Stimulated activated CD8-positive, alpha-beta memory T cell treated with anti-CD3 and anti-CD28 coated beads, Interleukin-4, amount 100 ng/mL, for 4 hours (primary cell): Measurements from ENCODE around the gene USP36.

Experiments used
- DNase-seq, 2 donors: peaks; one replicate each; pipeline ENCODE4 v3.0.0-alpha.2; 2020; ENCODE audit warnings: low read depth in 2 of 2, low spot score in 1 of 2

USP36 gene

DNA sequence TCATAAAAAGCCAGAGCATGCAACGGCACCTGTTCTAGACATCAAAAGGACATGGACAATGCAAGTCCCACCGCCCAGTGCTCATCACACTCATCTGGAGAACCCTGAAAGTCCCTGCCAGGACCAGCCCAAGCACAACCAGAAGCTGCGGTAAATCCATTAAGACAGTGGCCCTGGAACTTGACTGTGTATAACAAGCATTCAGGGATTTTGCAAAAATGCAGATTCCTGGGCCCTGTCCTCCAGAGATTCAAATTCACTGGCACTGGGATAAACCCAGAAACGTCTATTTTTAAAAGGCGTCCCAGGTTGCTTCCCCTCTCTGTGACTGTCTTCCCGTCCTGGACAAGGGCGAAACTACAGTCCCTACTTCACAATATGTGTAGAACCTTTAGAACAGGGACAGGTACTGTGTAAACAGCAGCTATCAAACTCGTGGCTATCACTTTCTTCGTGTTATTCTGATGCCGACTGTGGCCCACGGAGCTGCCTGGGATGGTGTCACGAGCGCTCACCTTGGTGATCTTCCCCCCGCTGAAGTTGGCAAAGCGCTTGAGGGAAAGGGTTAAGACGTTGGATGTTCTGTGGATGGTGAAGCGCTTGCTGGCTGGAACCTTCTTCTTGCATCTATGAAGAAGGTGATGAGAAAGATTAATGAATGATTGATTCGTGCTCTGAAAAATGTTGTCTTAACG is 22.3 kb downstream of the USP36 start:
- no peak for DNase-seq

DNA sequence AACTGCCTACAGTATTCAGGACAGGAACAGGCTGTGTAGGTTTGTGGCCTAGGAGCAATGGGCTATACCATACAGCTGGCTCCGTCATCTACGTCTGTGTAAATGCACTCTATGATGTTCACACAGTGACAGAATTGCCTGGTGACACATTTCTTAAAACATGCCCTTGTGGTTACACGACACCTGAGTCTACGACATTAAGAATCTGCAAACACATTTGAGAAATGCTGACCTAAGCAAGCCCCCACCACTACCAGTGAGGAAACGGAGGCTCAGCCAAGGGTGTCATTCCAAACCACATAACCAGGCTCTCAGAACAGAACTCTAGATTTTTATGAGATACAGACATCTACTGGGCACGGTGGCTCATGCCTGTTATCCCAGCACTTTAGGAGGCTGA is 23.5 kb downstream of the USP36 start:
- DNase-seq: peak in 1 of 2 donors; percentile 43

DNA sequence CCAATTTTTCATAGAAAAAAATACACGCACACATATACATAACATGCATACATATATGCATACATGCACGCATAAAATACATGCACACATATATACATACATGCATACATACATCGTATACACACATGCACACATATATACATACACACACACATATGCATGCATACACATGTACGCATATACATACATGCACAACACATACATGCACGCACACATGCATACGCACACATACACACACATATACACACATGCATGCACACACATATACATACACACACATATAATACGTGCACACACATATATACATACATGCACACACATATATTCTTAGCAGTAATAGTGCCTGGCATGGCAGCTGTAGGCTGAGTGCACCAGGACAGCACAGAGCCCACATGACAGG is 24.9 kb downstream of the USP36 start:
- no peak for DNase-seq

DNA sequence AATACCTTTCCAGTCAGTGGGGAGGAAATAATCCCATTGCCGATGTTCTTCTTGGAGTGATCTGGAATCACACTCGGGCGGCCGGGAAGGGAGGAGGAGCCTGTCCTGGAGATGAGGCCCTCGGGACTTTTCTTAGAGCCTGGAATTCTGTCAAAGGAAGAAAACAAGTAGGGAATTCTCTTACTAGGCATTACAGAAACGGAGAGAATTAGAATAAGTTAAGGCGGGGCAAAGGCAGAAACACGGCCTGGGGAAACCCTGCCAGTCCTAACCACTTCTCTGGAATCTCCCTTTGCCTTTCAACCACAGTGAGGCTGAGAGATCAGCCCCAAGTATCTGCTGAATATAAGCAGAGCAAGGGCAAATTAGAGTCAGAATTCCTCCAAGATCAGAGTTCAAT is 27.8 kb downstream of the USP36 start:
- no peak for DNase-seq

DNA sequence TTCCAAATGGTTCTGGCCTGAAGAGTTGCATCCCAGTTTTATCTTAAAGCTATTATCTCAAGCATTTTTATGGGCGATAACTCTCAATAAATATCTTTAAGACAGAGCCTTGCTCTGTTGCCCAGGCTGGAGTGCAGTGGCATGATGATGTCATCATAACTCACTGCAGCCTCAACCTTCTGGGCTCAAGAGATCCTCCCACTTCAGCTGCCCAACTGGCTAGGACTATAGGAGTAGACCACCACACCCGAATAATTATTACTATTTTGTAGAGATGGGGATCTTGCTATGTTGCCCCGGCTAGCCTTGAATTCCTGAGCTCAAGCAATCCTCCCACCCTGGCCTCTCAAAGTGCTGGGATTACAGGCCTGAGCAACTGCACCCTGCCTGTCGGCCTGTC is 32.5 kb downstream of the USP36 start:
- DNase-seq: no peak

DNA sequence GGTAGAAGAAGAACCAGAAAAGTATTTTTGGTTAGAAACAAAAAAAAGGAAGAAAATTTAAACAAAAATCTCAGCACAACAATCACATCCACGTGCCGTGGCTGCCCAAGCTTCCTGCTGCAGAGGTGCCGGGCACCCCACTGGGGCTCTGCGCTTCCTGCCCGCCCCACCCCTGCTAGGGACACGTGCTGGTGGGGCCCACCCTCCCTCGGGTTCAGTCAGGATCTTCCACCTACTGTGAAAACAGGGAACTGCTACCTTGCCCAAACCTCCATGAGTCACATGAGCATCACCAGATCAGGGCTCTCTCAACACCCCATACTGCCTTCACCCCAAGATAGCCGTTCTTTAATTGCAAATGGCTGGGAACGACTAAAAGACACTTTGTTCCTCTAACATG is 34.2 kb downstream of the USP36 start:
- peak in 1 of 2 donors; percentile 37 for DNase-seq

DNA sequence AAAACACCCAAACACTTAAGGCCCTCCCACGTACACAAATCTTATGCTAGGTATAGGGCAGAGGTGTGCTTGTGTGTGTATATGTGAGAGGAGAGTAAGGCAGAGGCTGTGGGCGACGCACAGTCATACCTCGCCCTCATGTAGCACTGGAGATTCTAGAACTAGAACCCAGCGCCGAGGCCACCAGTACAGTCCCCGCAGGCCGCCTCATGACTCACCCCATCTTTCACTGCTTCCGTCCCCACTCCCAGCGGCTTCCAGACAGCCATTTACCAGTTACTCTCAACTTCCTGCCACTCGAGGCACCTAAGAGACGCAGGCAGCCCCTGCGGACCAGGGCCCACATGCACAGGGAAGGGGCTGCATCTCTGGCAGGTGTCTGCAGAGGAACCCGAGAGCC is 35.3 kb downstream of the USP36 start:
- DNase-seq: peak in 1 of 2 donors; percentile 63

DNA sequence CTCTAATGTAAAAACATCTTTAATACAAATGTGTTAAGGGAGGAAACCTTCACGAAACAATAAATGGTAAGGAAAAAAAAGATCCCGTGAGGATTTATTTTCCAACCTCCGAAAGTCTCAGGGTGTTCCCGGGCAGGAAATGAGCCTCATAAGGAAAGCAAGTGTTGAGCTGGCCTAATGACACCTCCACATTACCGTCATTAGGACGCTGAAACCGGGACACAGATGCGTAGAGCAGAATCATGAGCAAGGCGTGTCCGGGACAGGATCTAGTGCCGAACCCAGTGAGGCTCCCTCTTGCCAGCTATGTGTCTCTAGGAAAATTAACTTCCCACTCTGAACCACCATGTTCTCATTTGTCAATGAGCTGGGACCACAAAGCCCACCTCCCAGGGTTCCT is 35.8 kb downstream of the USP36 start:
- no peak for DNase-seq

DNA sequence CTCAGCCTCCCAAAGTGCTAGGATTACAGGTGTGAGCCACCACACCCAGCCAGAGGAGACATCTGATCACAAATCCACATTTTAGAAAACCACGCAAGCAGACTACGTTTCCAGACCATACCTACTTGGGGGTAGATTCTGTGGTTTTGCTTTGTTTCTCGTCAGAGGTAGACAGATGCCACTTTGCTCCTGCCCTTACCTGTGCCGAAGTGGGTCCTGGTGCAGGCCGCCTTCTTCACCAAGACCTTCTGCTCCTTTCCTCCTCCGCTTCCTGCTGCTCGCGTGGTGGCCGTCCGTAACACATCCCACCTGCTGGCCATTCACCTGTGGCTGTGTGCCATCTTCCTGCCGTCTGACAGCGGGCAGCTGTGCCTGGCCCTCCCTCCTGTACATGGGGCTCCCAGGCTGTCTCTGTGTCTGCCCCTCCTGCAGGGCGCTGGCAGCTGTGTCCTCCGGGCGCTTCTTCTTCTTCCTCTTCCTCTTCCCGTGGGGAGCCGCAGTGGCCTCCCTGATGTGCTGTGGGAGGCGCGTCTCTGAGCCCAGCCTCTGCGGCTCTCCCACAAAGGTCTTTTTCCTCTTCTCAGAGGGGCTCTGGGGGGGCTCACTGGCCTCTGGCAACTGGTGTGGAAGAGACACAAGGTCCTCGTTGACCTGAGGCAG is 37.3 kb downstream of the USP36 start:
- DNase-seq: no peak

DNA sequence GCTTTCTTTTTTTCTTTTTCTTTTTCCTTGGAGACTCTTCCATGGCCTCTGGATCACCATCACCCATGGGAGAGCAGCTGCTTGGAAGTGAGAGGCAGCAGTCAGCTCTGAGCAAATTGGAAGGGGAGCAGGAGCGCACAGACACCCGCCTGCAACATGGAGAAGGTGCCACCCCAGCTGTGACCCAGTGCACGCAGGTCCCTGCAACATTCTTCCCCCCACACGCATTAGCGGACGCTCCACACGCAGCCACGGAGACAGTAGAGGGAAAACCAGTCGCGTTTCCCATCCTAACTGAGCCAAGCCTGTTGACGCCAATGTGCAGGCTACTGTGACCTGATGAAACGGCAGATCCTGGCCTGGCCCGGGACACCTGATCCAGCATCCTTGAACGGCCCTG is 38.2 kb downstream of the USP36 start:
- DNase-seq: no peak

DNA sequence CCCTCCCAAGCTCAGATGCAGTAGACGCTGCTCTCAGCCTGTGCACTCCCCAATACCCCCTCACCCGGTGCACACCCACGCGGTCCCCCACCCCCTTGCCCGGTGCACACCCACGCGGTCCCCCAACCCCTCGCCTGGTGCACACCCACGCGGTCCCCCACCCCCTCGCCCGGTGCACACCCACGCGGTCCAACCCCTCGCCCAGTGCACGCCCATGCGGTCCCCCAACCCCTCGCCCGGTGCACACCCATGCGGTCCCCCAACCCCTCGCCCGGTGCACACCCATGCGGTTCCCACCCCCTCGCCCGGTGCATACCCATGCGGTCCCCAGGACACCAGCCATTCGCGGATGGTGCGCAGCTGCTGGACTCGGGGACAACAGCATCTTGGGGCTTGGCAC is 38.6 kb downstream of the USP36 start:
- DNase-seq: no peak

DNA sequence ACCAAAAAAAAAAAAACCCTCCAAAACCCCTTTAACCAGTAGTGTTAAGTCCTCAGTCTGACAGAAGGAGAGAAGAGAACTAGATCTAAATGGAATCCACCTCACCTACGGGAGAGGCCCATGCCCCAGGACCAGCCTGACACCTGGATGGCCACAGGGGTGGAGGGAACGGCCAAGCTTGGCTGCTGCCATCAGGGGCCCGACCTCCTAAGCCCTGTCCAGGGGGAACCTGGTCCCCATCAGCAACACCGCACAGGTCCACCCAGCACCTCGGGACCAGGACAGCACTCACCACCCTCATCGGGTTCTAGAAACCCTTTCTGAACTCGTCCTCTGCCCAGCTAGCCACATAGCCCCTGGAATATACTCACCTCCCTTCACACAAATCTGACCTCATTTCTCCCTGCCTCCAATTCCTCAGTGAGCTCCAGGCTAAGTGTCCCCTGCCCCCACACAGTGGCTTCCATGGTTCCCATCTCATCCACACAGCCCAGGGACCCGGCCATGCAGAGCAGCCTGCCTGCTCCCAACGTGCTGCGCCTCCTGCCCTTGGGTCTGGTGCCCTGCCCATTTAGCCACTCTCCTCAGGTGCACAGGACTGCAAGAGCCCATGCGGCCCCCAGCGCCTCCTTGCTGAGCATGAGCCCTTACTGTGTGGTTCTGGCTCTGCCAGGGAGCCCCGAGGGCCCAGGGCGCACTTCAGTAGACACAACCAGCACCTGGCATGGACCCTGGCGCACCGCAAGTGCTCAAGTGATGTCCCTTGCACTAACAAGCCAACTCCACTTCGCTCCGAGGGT is 40.3 kb downstream of the USP36 start:
- no peak for DNase-seq

DNA sequence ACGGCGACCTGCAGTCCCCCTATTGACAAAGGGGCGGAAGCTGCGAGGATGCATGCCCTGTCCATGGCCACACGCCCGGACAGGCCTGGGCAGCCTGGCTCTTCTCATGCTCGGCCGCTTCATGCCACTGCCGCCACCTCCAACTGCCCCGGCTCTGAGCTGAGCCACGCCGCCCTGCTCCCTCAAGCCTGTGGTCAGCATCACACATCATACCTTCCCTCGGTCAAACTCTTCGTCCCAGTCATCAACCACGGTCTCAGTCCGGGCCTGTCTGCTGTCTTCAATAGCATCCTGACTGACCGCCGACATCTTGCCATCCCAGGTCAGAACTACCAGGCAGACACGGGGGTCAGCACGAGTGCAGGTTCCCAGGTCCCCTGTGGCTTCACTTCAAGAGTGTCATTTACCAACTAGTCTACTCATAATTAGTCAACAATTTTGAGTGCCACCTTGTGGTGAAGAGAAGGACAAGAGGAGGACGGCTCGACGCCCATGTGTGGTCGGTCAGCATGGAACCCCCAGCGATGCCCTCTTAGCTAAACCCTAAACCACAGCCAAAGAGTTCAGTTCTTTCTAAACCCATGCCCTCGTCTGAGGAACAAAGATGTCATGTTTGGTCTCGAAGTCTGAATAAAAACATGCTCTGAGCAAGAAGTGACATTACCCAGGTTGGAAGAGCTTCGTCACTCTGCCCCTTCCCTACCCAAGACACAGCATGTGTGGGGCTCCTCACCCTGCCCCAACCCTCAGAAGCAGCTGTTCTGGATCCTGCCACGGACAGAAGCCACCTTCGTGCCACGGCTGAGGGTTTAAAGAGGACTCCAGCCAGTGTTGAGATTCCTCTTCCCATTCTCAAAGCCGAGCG is 41.7 kb downstream of the USP36 start:
- no peak for DNase-seq

DNA sequence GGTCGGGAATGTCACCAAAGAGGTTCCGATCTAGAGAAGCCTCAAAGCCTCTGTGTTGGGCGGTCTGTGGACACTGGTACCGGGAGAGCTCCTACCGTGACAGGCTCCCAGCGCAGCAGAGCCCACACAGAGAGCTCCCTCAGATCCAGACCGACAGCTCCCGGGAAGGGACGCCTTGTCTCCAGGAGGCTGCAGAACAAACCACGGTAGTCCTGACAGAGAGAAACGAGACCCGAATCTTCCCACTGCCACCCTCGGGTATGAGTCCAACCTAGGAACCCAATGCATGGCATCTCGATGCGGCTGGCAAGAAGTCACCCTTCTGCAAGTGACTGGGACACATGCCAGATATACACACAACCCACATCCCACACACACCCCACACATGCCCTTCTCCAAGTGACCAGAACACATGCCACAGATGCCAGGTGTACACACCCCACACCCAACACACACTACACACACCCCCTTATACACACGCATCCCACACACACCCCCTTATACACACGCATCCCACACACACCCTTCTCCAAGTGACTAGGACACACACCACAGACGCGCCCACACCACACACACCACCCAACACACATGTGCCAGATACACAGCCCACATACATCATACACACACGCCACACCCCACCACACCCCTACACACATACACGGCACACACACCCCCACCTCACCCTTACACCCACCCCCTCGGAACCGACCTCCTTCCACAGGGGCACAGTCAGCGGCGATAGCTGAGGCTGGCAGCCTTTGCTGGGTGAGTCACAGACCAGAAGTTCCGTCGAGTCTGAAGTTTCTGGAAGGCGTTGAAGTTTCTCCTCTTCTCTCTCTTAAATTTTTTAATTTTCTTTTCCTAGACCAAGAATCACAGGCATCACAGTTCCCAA is 42.7 kb downstream of the USP36 start:
- no peak for DNase-seq

DNA sequence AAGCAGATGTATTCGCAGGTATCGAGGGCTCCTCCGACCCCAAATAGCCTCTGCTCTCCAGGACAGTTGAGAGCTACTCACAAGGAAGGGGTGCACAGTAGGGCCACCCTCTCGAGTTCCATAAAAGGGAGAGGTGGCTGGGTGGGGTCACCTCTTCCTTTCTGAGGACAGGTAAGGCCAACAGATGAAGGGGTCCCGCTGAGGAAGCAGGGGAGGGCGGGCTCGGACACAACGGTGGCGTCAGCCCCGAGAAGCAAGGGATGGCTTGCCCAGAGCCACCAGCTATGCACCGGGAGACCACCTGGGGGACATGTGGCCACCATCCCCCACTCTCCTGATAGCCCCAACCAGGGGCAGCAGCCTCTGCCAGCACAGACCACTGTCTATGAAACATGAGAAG is 43.4 kb downstream of the USP36 start:
- DNase-seq: no peak

DNA sequence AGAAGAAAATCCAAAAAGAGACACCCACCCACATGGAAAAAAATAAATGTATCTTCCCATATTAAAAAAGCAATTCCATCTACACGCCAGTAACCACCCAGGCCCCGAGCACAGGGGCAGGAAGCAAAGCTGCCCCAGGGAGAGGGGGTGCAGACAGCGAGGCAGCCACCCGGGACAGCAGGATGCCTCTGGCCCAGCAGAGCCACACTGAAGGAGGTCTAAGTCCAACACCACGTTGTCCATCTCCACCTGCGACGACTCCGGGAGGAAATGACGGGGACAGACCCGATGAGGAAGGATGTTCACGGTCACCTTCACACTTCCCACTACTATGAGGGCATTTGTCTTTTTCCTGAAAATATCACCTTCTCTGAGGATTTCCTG is 44.1 kb downstream of the USP36 start:
- DNase-seq: no peak

DNA sequence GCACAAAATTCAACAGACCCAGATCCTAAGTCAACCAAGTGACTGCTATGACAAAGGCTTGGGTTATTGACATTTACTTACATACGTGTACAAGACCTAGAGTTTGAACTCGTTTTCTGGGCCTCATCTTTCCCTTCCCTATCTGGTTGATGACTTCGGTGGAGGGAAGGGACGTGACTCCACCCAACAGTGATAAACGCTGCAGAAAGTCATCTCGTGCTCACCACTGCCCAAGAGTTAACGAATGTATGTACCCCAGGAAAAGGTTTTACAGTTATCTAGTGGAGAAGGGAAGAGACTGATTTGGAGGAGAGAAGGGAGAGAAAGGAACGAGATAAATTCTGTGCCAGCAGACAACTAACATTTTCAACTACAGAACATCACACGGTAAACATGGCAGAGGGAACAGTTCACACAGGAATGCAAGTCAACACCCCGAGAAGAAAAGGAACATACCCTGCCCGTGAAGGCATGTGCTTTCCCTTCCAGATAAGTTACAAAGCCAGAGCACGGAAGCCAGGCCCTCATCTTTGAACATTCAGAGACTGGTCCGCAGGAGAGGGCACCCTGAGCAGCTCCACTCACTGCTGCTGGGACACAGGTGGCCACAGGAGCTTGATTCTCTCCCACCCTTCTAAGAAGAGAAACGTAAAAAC is 44.6 kb downstream of the USP36 start:
- DNase-seq: no peak

DNA sequence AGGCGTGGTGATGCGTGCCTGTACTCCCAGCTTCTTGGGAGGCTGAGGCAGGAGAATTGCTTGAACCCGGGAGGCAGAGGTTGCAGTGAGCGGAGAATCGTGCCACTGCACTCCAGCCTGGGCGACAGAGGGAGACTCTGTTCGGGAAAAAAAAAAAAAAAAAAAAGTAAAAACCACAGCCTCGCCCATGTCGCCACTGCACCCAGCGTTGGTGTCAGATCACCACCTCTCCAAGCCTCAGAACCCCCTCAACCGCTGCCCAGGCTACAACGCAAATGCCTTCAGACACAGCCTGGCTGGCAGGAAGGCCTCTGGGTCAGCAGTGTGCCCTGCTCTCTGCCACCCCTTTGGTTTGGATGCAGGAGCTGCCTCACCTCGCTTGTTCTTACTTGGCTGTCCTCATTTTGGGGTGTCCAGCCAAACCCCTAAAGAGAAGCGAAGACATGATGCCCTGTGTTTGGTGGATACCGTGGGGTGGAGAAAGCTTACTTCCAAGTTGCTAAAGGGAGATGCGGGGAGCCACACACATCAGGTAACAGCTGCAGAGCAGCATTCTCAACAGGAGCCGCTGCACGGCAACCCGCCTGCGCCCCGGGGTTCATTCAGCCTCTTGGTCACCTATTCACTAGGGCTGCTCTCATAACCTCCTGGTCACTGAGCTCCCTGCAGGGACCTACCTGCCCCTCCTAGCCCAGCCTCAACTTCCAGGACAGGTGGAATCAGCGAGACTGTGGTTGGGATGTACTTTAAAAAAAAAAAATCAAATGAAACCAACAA is 45.6 kb downstream of the USP36 start:
- DNase-seq: no peak

DNA sequence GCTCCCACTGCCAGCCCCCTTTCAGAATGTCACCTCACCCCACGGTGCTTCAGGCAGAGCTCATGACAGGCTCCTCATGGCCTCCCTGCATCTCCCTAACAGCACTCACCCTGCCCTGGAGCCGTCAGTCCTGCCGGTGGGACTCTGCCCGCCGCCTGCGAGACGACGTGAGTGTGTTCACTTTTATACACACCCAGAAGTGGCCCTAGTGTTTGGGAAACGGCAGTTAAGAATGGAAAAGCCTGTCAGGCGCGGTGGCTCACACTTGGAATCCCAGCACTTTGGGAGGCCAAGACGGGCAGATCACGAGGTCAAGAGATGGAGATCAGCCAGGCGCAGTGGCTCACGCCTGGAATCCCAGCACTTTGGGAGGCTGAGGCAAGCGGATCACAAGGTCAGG is 46.2 kb downstream of the USP36 start:
- no peak for DNase-seq
